MM.1S (cell line): Measurements from ENCODE around the gene CHTF18.

ENCODE experiments used
- DNase-seq: peaks from one replicate; pipeline ENCODE4 v3.0.0-alpha.2; 2015
- H2AFZ ChIP-seq: fragments of 300-600 bp; sonication (generic); 2 replicates; pipeline ENCODE4 v1.6.0; 2016; ENCODE audit warnings: antibody characterized with exemption, low read length
- H3F3A ChIP-seq: fragments of 300-600 bp; sonication (generic); 2 replicates; pipeline ENCODE4 v1.6.1; 2016; ENCODE audit warnings: mild to moderate bottlenecking, antibody characterized with exemption, low read length, moderate library complexity, mixed read lengths; ENCODE audit not compliant: insufficient read depth
- H3K27ac ChIP-seq: fragments of 300-600 bp; sonication (generic); 2 replicates; pipeline ENCODE4 v1.5.1; 2016; ENCODE audit warnings: mild to moderate bottlenecking, low read length
- H3K27me3 ChIP-seq: fragments of 300-600 bp; sonication (generic); replicated peaks from 2 replicates; pipeline ENCODE4 v1.6.0; 2016; ENCODE audit warnings: low read length; ENCODE audit not compliant: insufficient read depth
- H3K36me3 ChIP-seq: fragments of 300-600 bp; sonication (generic); replicated peaks from 2 replicates; pipeline ENCODE4 v1.6.1; 2016; ENCODE audit warnings: mild to moderate bottlenecking, low read length, mixed read lengths; ENCODE audit not compliant: insufficient read depth
- H3K4me1 ChIP-seq: fragments of 300-600 bp; sonication (generic); 2 replicates; pipeline ENCODE4 v1.6.1; 2016; ENCODE audit warnings: low read length, mixed read lengths
- H3K4me2 ChIP-seq: fragments of 300-600 bp; sonication (generic); 2 replicates; pipeline ENCODE4 v1.6.0; 2016; ENCODE audit warnings: low read depth, low read length
- H3K4me3 ChIP-seq: fragments of 300-600 bp; sonication (generic); 2 replicates; pipeline ENCODE4 v1.5.1; 2016; ENCODE audit warnings: low read length, mixed read lengths
- H3K79me2 ChIP-seq: fragments of 300-600 bp; sonication (generic); 2 replicates; pipeline ENCODE4 v1.6.1; 2016; ENCODE audit warnings: mixed run types, low read length, mixed read lengths
- H3K9ac ChIP-seq: fragments of 300-600 bp; sonication (generic); 2 replicates; pipeline ENCODE4 v1.6.1; 2016; ENCODE audit warnings: low read length, mixed read lengths
- H3K9me2 ChIP-seq: fragments of 300-600 bp; sonication (generic); replicated peaks from 2 replicates; pipeline ENCODE4 v1.6.1; 2016; ENCODE audit warnings: mild to moderate bottlenecking, low read length, mixed read lengths; ENCODE audit not compliant: insufficient read depth
- H3K9me3 ChIP-seq: fragments of 300-600 bp; sonication (generic); replicated peaks from 2 replicates; pipeline ENCODE4 v1.6.1; 2016; ENCODE audit warnings: mild to moderate bottlenecking, low read length, mixed read lengths; ENCODE audit not compliant: insufficient read depth
- H4K20me1 ChIP-seq: fragments of 300-600 bp; sonication (generic); 2 replicates; pipeline ENCODE4 v1.6.1; 2016; ENCODE audit warnings: mild to moderate bottlenecking, low read length, moderate library complexity, mixed read lengths; ENCODE audit not compliant: insufficient read depth
- CTCF ChIP-seq: fragments of 300-600 bp; sonication (generic); IDR thresholded peaks from 2 replicates; pipeline ENCODE4 v1.5.1; 2016; ENCODE audit warnings: antibody characterized with exemption, low read length, mixed read lengths
- EZH2 ChIP-seq: fragments of 300-600 bp; sonication (generic); optimal IDR thresholded peaks from 2 replicates; pipeline ENCODE3; 2017; ENCODE audit warnings: low read depth, mild to moderate bottlenecking, antibody characterized with exemption, low read length, mixed read lengths
- EZH2phosphoT487 ChIP-seq: fragments of 300-600 bp; sonication (generic); IDR thresholded peaks from 2 replicates; pipeline ENCODE4 v1.6.1; 2018; ENCODE audit warnings: antibody characterized with exemption, low read length

Gene CHTF18

GRCh38 chr16:832652-833336 lies 44.4 kb downstream of the CHTF18 start:
- H3K27ac ChIP-seq: no peak overlapping the region
- H3K9me3 ChIP-seq: 0 out of 2 replicates have a peak, but pooled peaks cover 3% of the 10 kb centered on the region
- H3K36me3 ChIP-seq: no peaks in the 10 kb centered on the region
- H3K79me2 ChIP-seq: no peaks in the 10 kb centered on the region
- peaks cover 87% of the 10 kb centered on the region for H3K27me3 ChIP-seq
- H2AFZ ChIP-seq: no peak overlapping the region
- no peaks in the 10 kb centered on the region for H3F3A ChIP-seq
- TF ChIP-seq CTCF (no peak), EZH2phosphoT487 (no peak), EZH2 (no peak)
- H3K4me1 ChIP-seq: no peaks in the 10 kb centered on the region
- H3K9ac ChIP-seq: no peak overlapping the region
- H4K20me1 ChIP-seq: no peaks in the 10 kb centered on the region
- H3K9me2 ChIP-seq: no peaks in the 10 kb centered on the region
- no peak overlapping the region for H3K4me3 ChIP-seq
- DNase-seq: no peak
- H3K4me2 ChIP-seq: no peak overlapping the region

- Histone ChIP-seq H3K4me2 (no peak overlapping the region), H3K79me2 (no peaks in the 10 kb centered on the region), H3K4me1 (no peaks in the 10 kb centered on the region), H3K9me3 (0 out of 2 replicates have a peak, but pooled peaks cover 3% of the 10 kb centered on the region), H3K36me3 (no peaks in the 10 kb centered on the region), H4K20me1 (no peaks in the 10 kb centered on the region), H3K4me3 (no peak overlapping the region), H3F3A (no peaks in the 10 kb centered on the region), H3K9ac (no peak overlapping the region), H3K9me2 (no peaks in the 10 kb centered on the region), H3K27me3 (peaks cover 85% of the 10 kb centered on the region), H3K27ac (no peak overlapping the region), H2AFZ (no peak overlapping the region)
- no peak for TF ChIP-seq EZH2
- no peak for TF ChIP-seq CTCF
- no peak for TF ChIP-seq EZH2phosphoT487
- DNase-seq: no peak
Observed at GRCh38 chr16:833411-833810, 45.0 kb downstream of the CHTF18 start.

GRCh38 chr16:835373-835772 lies 47.0 kb downstream of the CHTF18 start:
- no peak overlapping the region for H3K4me2 ChIP-seq

More at GRCh38 chr16:835373-835772, 47.0 kb downstream of the CHTF18 start:
- H3K27ac ChIP-seq: no peak overlapping the region
- no peaks in the 10 kb centered on the region for H3K36me3 ChIP-seq
- no peaks in the 10 kb centered on the region for H4K20me1 ChIP-seq
- H2AFZ ChIP-seq: no peak overlapping the region
- no peaks in the 10 kb centered on the region for H3K4me1 ChIP-seq
- DNase-seq: no peak
- H3K27me3 ChIP-seq: peaks cover 79% of the 10 kb centered on the region
- H3K4me3 ChIP-seq: no peak overlapping the region
- H3K9me2 ChIP-seq: no peaks in the 10 kb centered on the region
- TF ChIP-seq CTCF (no peak), EZH2 (no peak), EZH2phosphoT487 (no peak)
- H3K79me2 ChIP-seq: no peaks in the 10 kb centered on the region
- no peak overlapping the region for H3K9ac ChIP-seq
- H3F3A ChIP-seq: no peaks in the 10 kb centered on the region
- H3K9me3 ChIP-seq: 0 out of 2 replicates have a peak, but pooled peaks cover 3% of the 10 kb centered on the region
